ENCODE results near the gene KCNJ16.

GRCh38 chr17:70033165-70033564 lies 41.9 kb upstream of the KCNJ16 start:
- TF ChIP-seq CTCF (conservative IDR thresholded peaks at IDR 0.05 in 1 of 2, IDR thresholded peaks at IDR 0.05 in 1 of 2; ENCODE audit: low read depth in 1 of 2, low read length in 2 of 2) (no peak), EZH2 (IDR thresholded peaks at IDR 0.05; ENCODE audit: low read length, missing control alignments) (no peak)
